Tibial artery (tissue), 4 donors: ENCODE results near the gene FAM241A.
"Not testable (repeated sequence)": the region's sequence is repeated elsewhere in the genome, so short reads cannot be mapped to it uniquely, and the experiment has no call there.

ENCODE experiments used
- DNase-seq, 2 donors: peaks; one replicate each; pipeline ENCODE4 v3.0.0-alpha.2; 2019
- H3K27ac ChIP-seq, 2 donors: fragments of 200-600 bp; sonication (generic) in 1 of 2; 1 replicate in 1 of 2; 2 replicates in 1 of 2; pipeline ENCODE4 v1.5.1; 2018 to 2019; ENCODE audit warnings: mild to moderate bottlenecking in 1 of 2
- H3K27me3 ChIP-seq, 2 donors: fragments of 200-600 bp; sonication (generic) in 1 of 2; one replicate each; pipeline versions ENCODE4 v1.5.1 to v1.6.0; 2016 to 2019
- H3K36me3 ChIP-seq, 3 donors: fragments of 200-600 bp; sonication (generic) in 2 of 3; one replicate each; pipeline ENCODE4 v1.5.1; 2016 to 2019; ENCODE audit warnings: mild to moderate bottlenecking in 2 of 3
- H3K4me1 ChIP-seq, 4 donors: fragments of 200-600 bp; sonication (generic) in 2 of 4; 1 replicate in 3 of 4; 2 replicates in 1 of 4; pipeline ENCODE4 v1.5.1; 2016 to 2019
- H3K4me3 ChIP-seq, 2 donors: fragments of 200-600 bp; sonication (generic) in 1 of 2; 1 replicate in 1 of 2; 2 replicates in 1 of 2; pipeline ENCODE4 v1.5.1; 2018 to 2019; ENCODE audit warnings: mild to moderate bottlenecking in 2 of 2
- H3K9me3 ChIP-seq, 3 donors: fragments of 200-600 bp; sonication (generic) in 1 of 3; one replicate each; pipeline ENCODE4 v1.5.1; 2016 to 2019
- CTCF ChIP-seq, 2 experiments: fragments of 200-600 bp in 1 of 2; fragments of 450-650 bp in 1 of 2; IDR thresholded peaks; one replicate each; pipeline ENCODE4 v1.5.1; 2017 to 2019; ENCODE audit warnings: antibody characterized with exemption in 2 of 2, mild to moderate bottlenecking in 1 of 2, moderate library complexity in 1 of 2
- intact Hi-C: fragments of 100-400 bp; cut with DNase I; formaldehyde crosslinking; loops from one replicate; pipeline ENCODE4 v1.15.0; 2023; ENCODE audit warnings: low total_unique reads

The FAM241A gene

GRCh38 chr4:112170451-112170993, 25.3 kb downstream of the FAM241A start:
- Histone ChIP-seq H3K36me3 (peaks cover 0 to 5% (median 0%) of the 10 kb centered on the region in 3 donors), H3K4me3 (no peak overlapping the region), H3K9me3 (no peaks in the 10 kb centered on the region), H3K27ac (no peak overlapping the region), H3K4me1 (no peaks in the 10 kb centered on the region), H3K27me3 (no peaks in the 10 kb centered on the region)
- no peak for TF ChIP-seq CTCF (IDR thresholded peaks at IDR 0.05)
- DNase-seq, result no peak
- intact Hi-C loops, result no loop called here

GRCh38 chr4:112171051-112171763, 26.0 kb downstream of the FAM241A start:
- H3K27ac ChIP-seq, H3K27me3 ChIP-seq, H3K9me3 ChIP-seq, H3K4me3 ChIP-seq, H3K4me1 ChIP-seq, H3K36me3 ChIP-seq, intact Hi-C loops, DNase-seq: not testable (repeated sequence)

GRCh38 chr4:112172180-112172579, 26.9 kb downstream of the FAM241A start:
- no peaks in the 10 kb centered on the region for H3K4me1 ChIP-seq
- no peaks in the 10 kb centered on the region for H3K9me3 ChIP-seq
- H3K36me3 ChIP-seq, result peaks cover 0 to 5% (median 0%) of the 10 kb centered on the region in 3 donors
- intact Hi-C loops, result no loop called here
- H3K27me3 ChIP-seq, result no peaks in the 10 kb centered on the region
- DNase-seq, result no peak
- no peak overlapping the region for H3K4me3 ChIP-seq
- TF ChIP-seq CTCF (IDR thresholded peaks at IDR 0.05), result no peak
- H3K27ac ChIP-seq, result no peak overlapping the region

GRCh38 chr4:112173593-112174558, 28.6 kb downstream of the FAM241A start:
- no peak for DNase-seq
- TF ChIP-seq CTCF (IDR thresholded peaks at IDR 0.05), result no peak
- Histone ChIP-seq H3K27me3 (no peaks in the 10 kb centered on the region), H3K9me3 (no peaks in the 10 kb centered on the region), H3K4me1 (no peaks in the 10 kb centered on the region), H3K36me3 (peaks cover 0 to 5% (median 0%) of the 10 kb centered on the region in 3 donors), H3K27ac (no peak overlapping the region), H3K4me3 (no peak overlapping the region)
- intact Hi-C loops, result no loop called here

- Histone ChIP-seq H3K36me3 (peaks cover 0 to 5% (median 0%) of the 10 kb centered on the region in 3 donors), H3K4me3 (no peak overlapping the region), H3K9me3 (no peaks in the 10 kb centered on the region), H3K4me1 (no peaks in the 10 kb centered on the region), H3K27ac (no peak overlapping the region), H3K27me3 (no peaks in the 10 kb centered on the region)
- DNase-seq, result no peak
- no peak for TF ChIP-seq CTCF (IDR thresholded peaks at IDR 0.05)
- intact Hi-C loops, result no loop called here
Measured at GRCh38 chr4:112175840-112176239, 30.6 kb downstream of the FAM241A start.

GRCh38 chr4:112176596-112176995, 31.3 kb downstream of the FAM241A start:
- intact Hi-C loops, result no loop called here
- no peak for TF ChIP-seq CTCF (IDR thresholded peaks at IDR 0.05)
- H3K9me3 ChIP-seq, result no peaks in the 10 kb centered on the region
- peaks cover 0 to 5% (median 0%) of the 10 kb centered on the region in 3 donors for H3K36me3 ChIP-seq
- no peak overlapping the region for H3K4me3 ChIP-seq
- H3K27ac ChIP-seq, result no peak overlapping the region
- H3K4me1 ChIP-seq, result no peaks in the 10 kb centered on the region
- DNase-seq, result no peak
- no peaks in the 10 kb centered on the region for H3K27me3 ChIP-seq

- H3K9me3 ChIP-seq, DNase-seq, H3K4me3 ChIP-seq, H3K4me1 ChIP-seq, H3K36me3 ChIP-seq, H3K27me3 ChIP-seq, H3K27ac ChIP-seq, intact Hi-C loops: not testable (repeated sequence)
Measured at GRCh38 chr4:112178741-112179140, 33.5 kb downstream of the FAM241A start.
